GM19324 (cell line): Measurements from ENCODE around the gene KRT1.

Source experiments
- ATAC-seq: cut with Tn5 transposase; IDR thresholded peaks from one replicate; pipeline ENCODE4 v1.9.1; 2021; ENCODE audit warnings: mild to moderate bottlenecking, moderate library complexity; ENCODE audit not compliant: unreplicated experiment, low FRiP score

KRT1 gene

DNA sequence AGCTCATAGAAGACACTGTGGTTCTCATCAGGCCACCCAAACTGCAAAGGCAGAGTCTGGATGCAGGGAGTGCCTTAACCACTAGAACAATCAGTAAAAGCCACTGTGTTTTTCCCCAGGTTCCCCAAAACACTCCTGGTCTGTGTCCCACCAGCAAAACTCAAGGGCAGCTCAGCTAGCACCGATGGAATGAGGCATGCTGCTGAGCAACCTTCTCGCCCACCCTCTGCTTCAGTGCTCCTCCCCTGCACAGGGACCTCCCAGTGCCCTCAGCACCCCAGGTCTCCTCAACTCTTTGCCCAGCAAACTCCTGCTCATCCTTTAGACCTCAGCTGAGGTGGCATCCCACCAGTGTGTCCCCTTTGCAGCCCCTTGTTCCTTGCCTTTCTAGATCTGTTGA is 19.2 kb upstream of the KRT1 start:
- ATAC-seq: no peak

DNA sequence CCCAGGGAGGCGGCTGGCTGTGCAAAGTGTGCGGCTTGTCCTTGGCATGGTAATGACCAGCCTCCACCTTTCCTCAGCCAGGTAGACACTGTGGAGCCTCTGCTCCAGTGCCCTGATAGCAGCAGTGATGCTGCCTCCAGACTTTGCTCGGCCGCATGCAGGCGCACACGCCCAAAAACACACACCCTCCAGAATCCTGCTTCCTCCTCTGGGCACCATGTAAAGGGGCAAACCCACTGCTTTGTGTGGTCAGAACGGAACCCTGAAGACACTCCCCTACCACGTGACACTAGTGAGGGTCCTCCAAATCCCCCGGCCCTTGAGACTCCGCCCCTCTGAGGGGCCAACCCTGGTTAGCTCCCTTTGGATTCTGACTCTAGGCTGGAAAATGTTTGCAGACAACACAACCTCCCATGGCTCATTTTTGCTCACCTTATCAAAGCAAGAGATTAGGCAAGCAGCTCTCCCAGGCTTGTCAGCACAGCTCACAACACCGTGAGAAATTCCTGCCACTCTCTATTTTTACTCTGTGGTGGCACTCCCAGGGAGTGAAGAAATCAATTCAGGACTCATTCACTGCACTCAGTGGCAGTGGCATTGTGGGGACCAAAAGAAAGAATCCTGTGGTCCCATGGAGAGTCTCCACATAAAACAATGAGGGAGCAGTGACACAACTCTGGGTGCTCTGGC is 18.6 kb upstream of the KRT1 start:
- no peak for ATAC-seq

DNA sequence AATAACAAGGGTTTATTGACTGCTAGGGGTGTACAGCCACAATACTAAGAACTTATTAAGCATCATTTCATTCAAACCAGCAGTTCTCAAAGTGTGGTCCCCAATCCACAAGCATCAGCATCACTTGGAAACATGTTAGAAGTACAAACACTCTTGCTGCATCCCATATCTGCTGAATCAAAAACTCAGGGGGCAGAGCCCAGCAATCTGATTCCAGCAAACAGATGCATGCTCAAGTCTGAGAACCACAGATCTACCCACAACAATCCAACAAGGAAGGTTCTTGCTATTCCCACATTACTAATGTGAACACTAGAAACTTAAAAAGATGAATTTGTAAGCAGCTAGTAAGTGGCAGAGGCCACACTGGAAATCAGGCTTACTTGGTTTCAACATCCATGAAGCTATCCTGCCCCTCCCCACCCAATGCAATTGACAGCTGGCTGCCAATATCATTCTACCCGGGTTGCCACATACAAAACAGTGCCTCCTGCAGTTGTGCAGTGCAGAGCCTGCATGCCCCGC is 16.9 kb upstream of the KRT1 start:
- no peak for ATAC-seq

DNA sequence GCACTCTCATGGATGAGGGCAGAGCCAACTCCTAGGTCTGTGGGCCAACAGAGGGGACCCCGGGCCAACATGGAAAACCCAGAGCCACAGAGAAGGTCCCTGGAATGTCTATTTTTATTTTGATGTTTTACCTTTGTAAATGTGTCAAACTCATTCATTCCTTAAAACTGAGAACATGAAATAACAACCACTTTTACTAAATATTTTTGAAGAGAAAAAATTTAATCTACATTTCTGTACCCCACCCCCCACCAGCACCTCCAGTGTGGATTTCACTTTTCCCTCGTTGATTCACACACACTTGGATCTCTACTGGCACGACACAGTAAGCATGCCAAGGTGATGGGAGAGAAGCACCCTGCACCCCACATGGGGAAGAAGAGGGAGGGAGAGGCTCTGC is 16.4 kb upstream of the KRT1 start:
- no peak for ATAC-seq

DNA sequence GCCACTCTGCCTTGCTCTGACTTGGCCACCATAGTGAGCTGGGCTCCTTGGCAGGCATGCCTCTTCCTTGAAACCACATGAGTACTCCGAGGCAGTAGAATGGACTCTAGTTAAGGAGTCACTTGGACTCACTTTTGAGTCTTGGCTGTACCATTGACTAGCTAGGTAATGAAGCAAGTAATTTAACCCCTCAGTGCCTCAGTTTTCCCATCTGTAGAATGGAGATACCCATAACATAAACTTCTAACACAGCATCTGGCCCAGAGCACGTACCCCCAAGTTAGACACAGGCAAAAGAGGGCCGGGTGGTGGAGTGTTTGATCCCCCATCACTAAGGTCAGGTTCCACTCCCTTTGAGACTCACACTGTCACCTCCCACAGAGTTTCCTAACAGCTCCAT is 14.8 kb upstream of the KRT1 start:
- no peak for ATAC-seq

DNA sequence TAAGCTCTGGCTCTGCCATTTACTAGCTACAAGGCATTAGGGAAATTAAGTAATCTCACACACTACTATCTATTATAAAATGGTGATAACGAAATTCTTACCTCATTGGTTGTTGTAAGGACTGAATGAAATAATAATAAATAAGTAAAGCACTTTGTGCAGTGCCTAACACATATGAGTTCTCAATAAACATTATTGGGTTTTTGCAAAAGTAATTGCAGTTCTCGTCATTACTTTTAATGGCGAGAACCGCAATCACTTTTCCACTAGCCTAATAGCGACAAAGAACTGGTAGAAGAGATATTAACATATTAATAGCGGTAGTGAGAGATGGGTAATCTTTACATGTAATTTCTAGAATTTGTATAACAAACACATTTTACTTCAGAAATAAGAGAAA is 13.9 kb upstream of the KRT1 start:
- ATAC-seq: no peak

DNA sequence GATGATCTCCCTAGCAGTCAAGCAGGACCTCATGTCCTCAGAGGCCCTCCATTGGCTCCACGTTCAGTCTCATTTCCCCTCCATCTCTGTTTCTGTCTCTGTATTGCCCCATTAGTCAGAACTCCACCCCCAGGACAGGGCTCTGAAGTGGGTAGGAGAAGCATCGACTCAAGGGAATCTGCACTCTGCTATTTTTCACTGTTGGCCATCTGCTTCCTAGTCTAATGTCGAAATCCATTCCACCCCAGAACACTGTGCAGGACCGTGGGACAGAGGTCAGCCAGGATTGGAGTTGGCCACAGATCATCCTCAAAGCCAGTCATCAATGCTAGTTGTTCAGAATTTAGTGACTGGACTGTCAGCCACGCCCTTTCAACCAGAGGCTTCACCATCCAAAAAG is 13.1 kb upstream of the KRT1 start:
- no peak for ATAC-seq

DNA sequence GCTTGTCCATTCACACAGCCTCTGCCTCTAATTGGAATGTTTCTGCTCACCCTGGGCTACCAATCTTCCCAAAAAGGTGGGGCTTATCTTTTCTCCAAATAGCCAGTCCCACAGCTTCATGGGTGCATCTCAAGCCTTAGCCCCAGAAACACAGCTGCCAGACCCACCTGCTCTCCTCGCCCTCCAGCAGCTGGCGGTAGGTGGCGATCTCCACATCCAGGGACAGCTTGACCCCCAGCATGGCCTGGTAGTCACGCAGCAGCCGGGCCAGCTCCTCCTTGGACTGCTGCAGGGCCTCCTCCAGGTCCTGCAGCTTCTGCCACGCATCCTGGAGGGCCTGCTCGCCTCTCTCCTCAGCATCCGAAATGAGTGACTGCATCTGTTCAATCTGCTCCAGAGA is 12.0 kb upstream of the KRT1 start:
- no peak for ATAC-seq

DNA sequence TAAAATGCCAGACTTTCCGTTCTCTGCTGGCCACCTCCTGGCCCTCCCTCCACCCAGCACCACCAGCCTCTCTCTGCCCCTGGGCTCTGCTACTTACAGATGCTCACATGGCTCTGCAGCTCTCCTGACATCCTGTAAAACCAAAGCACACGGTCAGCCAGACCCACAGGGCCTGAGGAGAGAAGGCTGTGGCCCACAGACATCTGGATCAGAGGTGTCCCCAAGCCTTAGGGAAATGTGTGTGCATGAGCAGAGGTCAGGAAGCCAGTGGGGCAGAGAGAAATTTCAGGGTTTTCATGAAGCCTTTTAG is 11.6 kb upstream of the KRT1 start:
- no peak for ATAC-seq

DNA sequence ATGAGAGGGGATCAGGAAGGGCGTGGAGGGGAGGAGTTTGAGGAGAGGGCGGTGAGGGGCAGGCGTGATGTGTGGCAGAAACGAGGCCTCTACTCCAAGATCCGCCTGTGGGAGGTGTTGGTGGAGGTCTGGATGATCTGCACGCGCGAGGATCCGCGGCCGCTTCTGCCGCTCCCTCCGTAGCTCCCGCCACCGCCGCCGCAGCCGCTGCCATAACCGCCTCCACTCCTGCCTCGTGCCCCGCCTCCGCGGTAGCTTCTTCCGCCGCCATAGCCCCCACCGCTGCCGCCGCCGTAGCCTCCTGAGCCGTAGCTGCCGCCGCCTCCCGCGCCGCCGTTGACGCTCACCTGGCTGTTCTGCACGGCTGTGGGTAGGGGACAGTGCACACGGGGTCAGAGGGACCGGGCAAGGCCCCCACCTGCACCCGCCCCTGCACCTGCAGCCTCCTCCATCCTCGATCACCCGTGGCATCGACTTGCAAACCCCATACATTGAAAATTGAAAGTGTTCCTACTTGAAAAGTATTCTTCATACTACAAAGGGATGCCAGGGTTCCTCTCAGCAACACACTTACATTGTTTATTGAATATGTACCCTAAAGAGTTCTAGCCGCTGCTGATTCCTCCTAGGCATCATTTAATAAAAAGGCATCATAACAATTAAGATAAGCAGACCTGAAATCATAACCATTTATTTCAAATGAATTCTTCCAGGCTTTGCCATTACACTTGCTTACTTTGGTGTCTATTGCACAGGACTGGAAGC is 11.1 kb upstream of the KRT1 start:
- ATAC-seq: no peak

DNA sequence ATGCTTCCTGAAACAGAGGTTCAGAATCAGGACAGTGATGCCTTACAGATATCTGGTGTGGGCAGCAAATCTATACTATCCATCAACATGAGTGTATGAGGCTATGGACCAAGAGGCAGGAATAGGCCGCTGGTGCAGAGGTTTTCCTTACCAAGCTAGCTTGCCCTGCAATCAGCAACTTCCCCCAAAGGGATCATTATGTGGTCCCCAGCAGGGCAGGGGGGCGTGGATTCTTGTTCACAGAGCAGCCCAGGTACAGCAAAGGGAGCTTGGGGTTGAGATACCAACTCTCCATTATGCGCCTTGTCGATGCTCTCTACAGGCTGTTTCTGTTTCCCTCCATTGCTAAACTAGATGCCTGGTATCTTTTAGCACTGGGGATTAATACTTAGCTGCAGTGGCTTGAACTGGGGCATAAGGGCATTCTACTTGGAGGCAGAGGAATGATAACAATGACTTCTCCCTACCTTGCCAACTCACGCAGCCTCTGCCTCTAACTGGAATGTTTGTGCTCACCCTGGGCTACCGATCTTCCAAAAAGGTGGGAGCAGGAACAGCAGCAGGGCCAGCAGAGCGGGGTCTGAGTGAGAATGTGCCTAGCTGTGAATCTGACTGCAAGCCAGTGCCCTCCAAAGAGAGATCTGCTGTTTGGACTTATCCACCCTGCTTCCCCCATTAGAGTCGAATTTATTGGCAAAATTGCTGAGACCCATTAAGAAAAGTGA is 10.3 kb upstream of the KRT1 start:
- ATAC-seq: no peak

DNA sequence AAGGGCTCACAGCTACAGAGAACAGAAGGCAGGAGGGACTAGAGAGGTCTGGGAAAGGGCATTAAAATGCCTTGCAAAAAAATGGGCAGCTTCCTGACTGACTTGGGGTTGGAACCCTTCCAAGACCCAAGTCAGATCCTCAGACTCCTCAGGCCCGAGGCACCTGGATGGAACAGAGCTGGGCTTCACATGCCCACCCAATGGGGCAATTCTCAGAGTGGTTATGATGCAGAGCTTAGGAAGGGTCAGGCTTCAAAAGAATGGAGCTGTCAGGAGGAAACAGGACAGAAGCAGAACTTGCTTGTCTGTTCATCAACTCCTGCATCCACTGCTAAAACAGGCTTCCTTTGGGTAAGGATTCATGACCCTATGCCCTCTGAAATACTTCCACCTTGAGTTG is 9.7 kb upstream of the KRT1 start:
- no peak for ATAC-seq

DNA sequence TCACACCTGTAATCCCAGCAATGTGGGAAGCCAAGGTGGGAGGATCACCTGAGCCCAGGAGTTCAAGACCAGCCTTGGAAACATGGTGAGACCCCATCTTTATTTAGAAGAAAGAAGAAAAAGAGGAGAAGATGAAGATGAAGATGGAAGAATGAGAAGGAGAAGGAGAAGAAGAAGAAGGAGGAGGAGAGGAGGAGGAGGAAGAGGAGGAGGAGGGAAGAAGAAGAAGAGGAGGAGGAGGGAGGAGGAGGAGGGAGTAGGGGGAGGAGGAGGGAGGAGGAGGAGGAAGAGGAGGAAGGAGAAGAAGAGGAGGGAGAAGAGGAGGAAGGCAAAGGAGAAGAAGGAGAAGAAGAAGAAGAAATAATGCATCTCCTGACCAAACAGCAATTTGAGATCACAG is 9.0 kb upstream of the KRT1 start:
- ATAC-seq: no peak

DNA sequence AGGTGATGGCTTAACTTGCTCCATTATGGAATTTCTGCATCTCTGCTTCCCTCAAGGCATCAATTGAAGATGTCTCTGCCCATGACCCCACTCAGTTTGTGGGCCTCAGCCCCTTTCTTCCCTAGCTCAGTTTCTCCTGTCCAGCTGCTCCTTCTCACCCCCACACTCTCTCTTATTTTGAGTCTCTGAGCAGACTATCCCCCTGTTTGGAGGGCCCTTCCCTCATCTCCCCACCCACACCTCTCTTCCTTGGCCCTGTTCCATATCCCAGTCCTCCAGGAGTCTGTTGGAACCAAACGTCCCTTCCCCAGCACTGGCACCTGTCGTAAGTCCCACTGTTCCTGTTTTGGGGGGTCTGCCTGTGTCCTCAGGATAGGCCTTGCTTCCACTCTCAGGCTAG is 8.3 kb upstream of the KRT1 start:
- ATAC-seq: no peak

DNA sequence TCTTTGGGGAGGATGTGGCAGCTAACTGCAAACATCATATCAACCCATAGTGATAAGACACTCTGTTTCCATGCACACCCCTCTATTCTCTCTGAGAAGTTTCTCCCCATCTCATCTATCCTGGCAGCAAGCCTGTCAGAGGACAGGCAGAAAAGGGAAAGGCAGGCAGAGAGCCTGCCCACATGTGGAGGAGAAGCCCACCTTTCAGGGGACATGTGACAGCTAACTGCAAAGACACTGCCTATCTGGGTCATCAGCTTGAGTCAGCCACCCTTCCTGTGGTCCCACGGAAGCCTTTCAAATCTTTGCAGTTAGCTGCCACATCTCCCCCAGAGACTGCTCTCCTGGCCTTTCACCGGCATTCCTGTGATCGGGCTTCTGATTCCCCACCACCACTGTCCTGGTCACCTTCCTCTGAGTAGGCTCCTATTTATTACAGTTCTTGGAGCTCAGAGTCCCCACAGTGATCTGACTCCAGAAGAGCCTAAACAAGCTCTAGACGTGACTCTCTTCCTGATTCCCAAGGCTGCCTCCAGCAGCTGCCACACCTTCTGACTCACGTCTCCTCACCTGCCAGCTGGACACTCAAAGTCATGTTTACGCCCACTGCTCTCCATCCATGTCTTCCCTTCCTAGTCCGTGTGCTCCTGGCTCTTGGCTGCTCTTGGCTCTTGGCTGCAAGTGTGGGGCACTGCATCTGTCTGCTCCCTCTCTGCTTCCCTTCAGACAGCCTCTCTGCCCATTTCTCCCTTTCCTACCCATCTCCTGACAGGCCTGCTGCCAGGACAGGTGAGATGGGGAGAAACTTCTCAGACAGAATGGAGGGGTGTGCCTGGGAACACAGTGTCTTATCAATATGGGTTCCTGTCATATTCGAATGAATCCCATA is 7.5 kb upstream of the KRT1 start:
- ATAC-seq: no peak

DNA sequence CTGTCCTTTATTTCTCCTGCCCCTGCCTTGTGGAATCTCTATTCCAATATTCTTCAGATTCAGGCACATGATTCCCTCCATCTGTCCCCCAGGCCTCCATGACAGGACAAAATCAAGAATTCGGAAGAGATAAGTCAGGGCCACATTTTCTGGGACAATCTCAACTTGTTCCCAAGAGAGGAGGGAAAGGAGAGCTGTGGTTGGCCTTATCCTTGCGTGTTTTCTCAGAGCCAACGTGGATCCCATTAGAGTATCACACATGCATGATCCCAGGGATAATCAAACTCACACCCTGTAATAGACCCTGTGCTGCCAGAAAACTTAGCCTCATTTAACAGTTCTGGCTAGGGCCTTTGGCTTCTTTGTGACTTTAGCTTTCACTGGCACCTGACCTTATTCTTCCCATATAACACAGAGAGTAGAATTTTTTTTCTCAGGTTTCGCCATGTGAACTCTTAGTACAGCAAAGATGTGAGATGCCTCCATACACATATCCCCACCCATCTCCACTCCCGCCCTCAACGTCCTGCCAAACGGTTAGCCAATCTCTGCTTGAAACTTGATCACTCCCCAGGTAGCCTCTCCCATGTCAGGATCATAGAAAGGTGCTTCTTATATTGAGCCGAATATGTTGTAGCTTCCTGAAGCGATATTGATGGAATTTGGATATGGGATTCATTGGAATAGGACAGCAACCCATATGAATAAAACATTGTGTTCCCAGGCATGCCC is 6.7 kb upstream of the KRT1 start:
- no peak for ATAC-seq

DNA sequence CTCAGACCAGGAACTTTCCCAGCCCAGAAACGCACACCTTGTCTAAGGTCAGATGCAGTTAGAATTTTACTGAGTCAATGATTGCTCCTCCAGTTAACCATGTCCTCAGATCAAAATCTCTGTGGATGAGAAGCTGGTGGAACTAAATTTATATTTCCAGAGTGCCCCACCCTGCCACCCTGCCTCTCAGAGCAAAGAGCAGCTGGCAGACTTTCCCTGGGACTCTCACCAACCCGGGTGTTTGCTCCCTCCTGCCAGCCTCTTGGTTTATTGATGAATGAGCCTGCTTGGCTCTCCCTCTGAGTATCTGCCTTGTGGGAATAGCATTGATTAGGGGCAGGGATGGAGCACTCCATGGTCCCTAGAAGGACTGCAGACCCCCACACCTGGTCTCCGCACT is 5.9 kb upstream of the KRT1 start:
- ATAC-seq: no peak

DNA sequence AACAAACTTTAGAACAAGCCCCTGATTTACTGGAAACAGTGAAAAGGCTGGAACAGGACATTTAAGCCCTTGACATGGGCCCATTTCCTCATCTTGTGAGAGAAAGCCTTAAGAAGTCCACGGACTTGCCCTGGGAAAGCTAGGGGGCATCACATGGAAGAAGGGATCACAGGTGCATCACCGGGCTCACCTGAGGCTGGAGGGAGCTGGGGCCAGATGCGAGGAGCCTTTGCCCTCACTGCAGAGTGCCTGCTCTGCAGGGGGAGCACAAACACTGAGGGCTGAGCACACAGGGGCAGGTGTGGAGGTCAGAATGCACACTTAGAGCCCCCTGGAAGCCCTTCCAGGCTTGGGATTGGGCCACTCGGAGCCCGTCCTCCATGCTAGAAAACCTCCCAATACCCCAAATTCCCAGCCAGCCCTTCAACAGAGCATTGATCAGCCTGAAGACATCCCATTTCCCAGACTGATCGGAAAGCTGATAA is 5.2 kb upstream of the KRT1 start:
- ATAC-seq: no peak

DNA sequence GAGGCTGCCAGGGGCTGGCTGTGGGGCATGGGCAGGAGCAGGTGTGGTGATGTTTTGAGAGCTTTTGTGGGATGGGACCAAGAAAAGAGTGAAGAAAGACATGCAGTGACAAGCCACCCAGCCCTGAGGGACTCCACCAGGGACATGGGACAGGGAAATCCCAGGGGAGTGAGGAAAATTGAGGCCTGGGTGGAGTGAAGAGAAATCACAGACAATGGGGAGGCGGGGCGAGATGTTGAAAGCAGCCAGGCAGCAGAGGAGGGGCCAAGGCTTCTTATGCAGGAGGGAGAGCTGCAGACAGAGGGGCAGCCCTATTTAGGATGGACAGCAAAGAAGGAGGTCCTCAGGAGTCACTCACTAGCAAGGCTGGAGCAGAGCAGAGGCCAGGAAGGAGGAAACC is 4.2 kb upstream of the KRT1 start:
- ATAC-seq: no peak
